Parathyroid adenoma (tissue), 2 donors: ENCODE data around the gene NUP42.
"Not testable (repeated sequence)": the region's sequence is repeated elsewhere in the genome, so short reads cannot be mapped to it uniquely, and the experiment has no call there.

ENCODE experiments used
- H2AFZ ChIP-seq: fragments of 300-600 bp; sonication (generic); one replicate; pipeline ENCODE4 v1.7.0; 2017; ENCODE audit warnings: antibody characterized with exemption, mild to moderate bottlenecking
- H3K27ac ChIP-seq: fragments of 300-600 bp; sonication (generic); one replicate; pipeline ENCODE4 v1.7.0; 2017
- H3K27me3 ChIP-seq: fragments of 300-600 bp; sonication (generic); one replicate; pipeline ENCODE4 v1.7.0; 2017; ENCODE audit warnings: low read length; ENCODE audit not compliant: control insufficient read depth, insufficient read depth
- H3K36me3 ChIP-seq: fragments of 300-600 bp; sonication (generic); one replicate; pipeline ENCODE4 v1.7.0; 2017; ENCODE audit warnings: low read length; ENCODE audit not compliant: control insufficient read depth, insufficient read depth
- H3K4me1 ChIP-seq: fragments of 300-600 bp; sonication (generic); one replicate; pipeline ENCODE4 v1.7.0; 2017; ENCODE audit warnings: control low read depth
- H3K4me2 ChIP-seq: fragments of 300-600 bp; sonication (generic); one replicate; pipeline ENCODE4 v1.7.0; 2017; ENCODE audit warnings: low read length
- H3K4me3 ChIP-seq: fragments of 300-600 bp; sonication (generic); one replicate; pipeline ENCODE4 v1.7.0; 2017; ENCODE audit warnings: low read depth, low read length
- H3K79me2 ChIP-seq: fragments of 300-600 bp; sonication (generic); one replicate; pipeline ENCODE4 v1.7.0; 2017; ENCODE audit warnings: control low read depth
- H3K9ac ChIP-seq: fragments of 300-600 bp; sonication (generic); one replicate; pipeline ENCODE4 v1.7.0; 2017; ENCODE audit warnings: mild to moderate bottlenecking
- H3K9me3 ChIP-seq: fragments of 300-600 bp; sonication (generic); one replicate; pipeline ENCODE4 v1.7.0; 2017; ENCODE audit warnings: low read length; ENCODE audit not compliant: control insufficient read depth
- TF ChIP-seq, protein P1 (sequence below): fragments of 300-600 bp; sonication (generic); IDR thresholded peaks from one replicate; pipeline ENCODE4 v1.7.0; 2017; ENCODE audit warnings: antibody characterized with exemption, mild to moderate bottlenecking
- donor health status: primary hyperparathyroidism.

The NUP42 gene

DNA sequence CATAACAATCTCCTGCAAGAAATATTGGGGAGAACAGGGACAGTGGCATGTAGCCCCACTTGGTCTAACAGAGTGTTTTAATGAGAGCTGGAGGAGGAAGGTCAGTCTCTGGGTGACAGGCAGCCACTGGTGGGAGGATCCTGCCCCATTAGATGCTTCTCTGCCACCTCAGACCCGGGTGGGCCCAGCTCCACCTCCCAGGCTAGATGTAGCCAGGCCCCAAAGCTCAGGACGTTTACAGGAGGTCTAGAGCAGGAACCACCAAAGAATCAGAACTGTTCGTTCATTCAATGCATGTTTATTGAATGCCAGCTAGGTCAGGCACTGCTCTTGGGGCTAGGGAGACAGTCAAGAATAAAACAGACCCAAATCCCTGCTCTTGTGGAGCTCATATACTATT lies 36.3 kb downstream of the NUP42 start:
- no peaks in the 10 kb centered on the region for H3K36me3 ChIP-seq
- no peaks in the 10 kb centered on the region for H3K4me1 ChIP-seq

GRCh38 chr7:23220690-23221305 lies 39.0 kb downstream of the NUP42 start:
- H3K9ac ChIP-seq = no peak overlapping the region
- H2AFZ ChIP-seq = no peak overlapping the region
- no peak overlapping the region for H3K4me2 ChIP-seq
- no peaks in the 10 kb centered on the region for H3K9me3 ChIP-seq
- H3K27ac ChIP-seq = no peak overlapping the region
- no peaks in the 10 kb centered on the region for H3K79me2 ChIP-seq
- TF ChIP-seq, protein P1, sequence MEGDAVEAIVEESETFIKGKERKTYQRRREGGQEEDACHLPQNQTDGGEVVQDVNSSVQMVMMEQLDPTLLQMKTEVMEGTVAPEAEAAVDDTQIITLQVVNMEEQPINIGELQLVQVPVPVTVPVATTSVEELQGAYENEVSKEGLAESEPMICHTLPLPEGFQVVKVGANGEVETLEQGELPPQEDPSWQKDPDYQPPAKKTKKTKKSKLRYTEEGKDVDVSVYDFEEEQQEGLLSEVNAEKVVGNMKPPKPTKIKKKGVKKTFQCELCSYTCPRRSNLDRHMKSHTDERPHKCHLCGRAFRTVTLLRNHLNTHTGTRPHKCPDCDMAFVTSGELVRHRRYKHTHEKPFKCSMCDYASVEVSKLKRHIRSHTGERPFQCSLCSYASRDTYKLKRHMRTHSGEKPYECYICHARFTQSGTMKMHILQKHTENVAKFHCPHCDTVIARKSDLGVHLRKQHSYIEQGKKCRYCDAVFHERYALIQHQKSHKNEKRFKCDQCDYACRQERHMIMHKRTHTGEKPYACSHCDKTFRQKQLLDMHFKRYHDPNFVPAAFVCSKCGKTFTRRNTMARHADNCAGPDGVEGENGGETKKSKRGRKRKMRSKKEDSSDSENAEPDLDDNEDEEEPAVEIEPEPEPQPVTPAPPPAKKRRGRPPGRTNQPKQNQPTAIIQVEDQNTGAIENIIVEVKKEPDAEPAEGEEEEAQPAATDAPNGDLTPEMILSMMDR = no peak
- H3K4me3 ChIP-seq = no peak overlapping the region
- H3K4me1 ChIP-seq = no peaks in the 10 kb centered on the region
- H3K27me3 ChIP-seq = no peaks in the 10 kb centered on the region
- no peaks in the 10 kb centered on the region for H3K36me3 ChIP-seq

More for the DNA sequence above, 36.3 kb downstream of the NUP42 start:
- Histone ChIP-seq H3K9me3 (no peaks in the 10 kb centered on the region), H3K27me3 (no peaks in the 10 kb centered on the region), H3K27ac (no peak overlapping the region), H3K4me2 (no peak overlapping the region), H3K4me3 (no peak overlapping the region), H3K79me2 (no peaks in the 10 kb centered on the region), H2AFZ (no peak overlapping the region), H3K9ac (no peak overlapping the region)
- TF ChIP-seq, protein P1 = no peak

GRCh38 chr7:23222439-23223030 lies 40.7 kb downstream of the NUP42 start:
- Histone ChIP-seq H3K4me2 (no peak overlapping the region), H3K9me3 (no peaks in the 10 kb centered on the region), H3K4me3 (no peak overlapping the region), H3K27me3 (no peaks in the 10 kb centered on the region), H3K27ac (no peak overlapping the region), H2AFZ (no peak overlapping the region), H3K4me1 (no peaks in the 10 kb centered on the region), H3K9ac (no peak overlapping the region), H3K79me2 (no peaks in the 10 kb centered on the region), H3K36me3 (no peaks in the 10 kb centered on the region)
- TF ChIP-seq, protein P1 = no peak

DNA sequence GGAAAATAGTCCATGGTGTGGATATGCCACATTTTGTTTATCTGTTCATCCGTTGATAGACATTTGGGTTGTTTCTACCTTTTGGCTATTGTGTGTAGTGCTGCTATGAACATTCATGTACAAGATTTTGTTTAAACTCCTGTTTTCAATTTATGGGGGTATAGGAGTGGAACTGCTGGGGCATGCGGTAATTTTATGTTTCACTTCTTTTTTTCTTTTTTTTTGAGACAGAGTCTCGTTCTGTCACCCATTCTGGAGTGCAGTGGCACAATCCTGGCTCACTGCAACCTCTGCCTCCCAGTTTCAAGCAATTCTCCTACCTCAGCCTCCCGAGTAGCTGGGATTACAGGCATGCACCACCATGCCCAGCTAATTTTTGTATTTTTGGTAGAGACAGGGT lies 42.5 kb downstream of the NUP42 start:
- not testable (repeated sequence) for H3K27ac ChIP-seq, H3K4me1 ChIP-seq, H2AFZ ChIP-seq, H3K4me2 ChIP-seq, H3K79me2 ChIP-seq, H3K9ac ChIP-seq, H3K36me3 ChIP-seq, H3K9me3 ChIP-seq, H3K27me3 ChIP-seq, H3K4me3 ChIP-seq

DNA sequence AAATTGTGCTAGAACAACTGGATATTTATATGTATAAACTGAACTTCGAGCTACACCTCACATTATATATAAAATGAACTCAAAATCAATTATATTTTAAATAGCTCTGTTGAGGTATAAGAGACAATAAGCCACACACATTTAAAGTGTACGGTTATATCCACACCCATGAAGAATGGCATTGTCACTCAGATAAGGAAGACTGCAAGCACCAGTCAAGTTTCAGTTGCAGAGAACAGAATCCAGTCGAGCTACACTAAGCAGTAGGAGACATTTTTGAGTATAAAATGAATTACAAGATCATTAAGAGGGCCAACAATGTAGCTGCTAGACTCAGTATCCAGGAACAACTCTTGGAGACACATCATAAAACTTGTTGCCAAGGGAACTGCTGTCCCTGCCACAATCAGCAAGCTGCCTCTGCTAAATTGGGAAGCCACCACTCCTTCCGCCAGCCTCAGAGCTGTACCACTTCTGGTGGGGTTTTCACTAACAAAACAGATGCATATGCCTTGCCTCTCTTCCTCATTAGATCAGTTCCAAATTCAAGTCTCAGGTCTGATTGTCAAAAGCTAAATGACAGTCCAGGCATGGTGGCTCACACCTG lies 45.1 kb downstream of the NUP42 start:
- Histone ChIP-seq H3K9me3 (no peaks in the 10 kb centered on the region), H3K4me1 (no peaks in the 10 kb centered on the region), H3K36me3 (no peaks in the 10 kb centered on the region), H3K27me3 (no peaks in the 10 kb centered on the region), H3K79me2 (no peaks in the 10 kb centered on the region), H3K4me3 (no peak overlapping the region), H2AFZ (no peak overlapping the region), H3K9ac (no peak overlapping the region), H3K27ac (no peak overlapping the region), H3K4me2 (no peak overlapping the region)
- TF ChIP-seq, protein P1 = no peak
